Measurements from ENCODE around the gene ARHGEF37. TPM values are rescaled to one million over a fixed set of nuclear protein-coding genes. Genes with fewer than 3 reads are reported as not detected.

ARHGEF37 gene
- total RNA-seq, 1 donor from 2014 or later = 16.1 TPM

- no peak for DNase-seq (ENCODE audit: low read depth in 2 of 2)
Measured at GRCh38 chr5:149599375-149599774, 18.1 kb downstream of the ARHGEF37 start.

GRCh38 chr5:149600932-149601331 lies 19.6 kb downstream of the ARHGEF37 start:
- DNase-seq (ENCODE audit: low read depth in 2 of 2) = no peak

- DNase-seq (ENCODE audit: low read depth in 2 of 2) = no peak
Measured at GRCh38 chr5:149603210-149603609, 21.9 kb downstream of the ARHGEF37 start.

GRCh38 chr5:149603920-149604319 lies 22.6 kb downstream of the ARHGEF37 start:
- DNase-seq (ENCODE audit: low read depth in 2 of 2) = no peak

GRCh38 chr5:149604321-149604720 lies 23.0 kb downstream of the ARHGEF37 start:
- DNase-seq (ENCODE audit: low read depth in 2 of 2) = no peak

- no peak for DNase-seq (ENCODE audit: low read depth in 2 of 2)
Measured at GRCh38 chr5:149605354-149605997, 24.2 kb downstream of the ARHGEF37 start.

GRCh38 chr5:149605998-149606724 lies 24.9 kb downstream of the ARHGEF37 start:
- DNase-seq (ENCODE audit: low read depth in 2 of 2) = peak in 1 of 2 donors; percentile 64

GRCh38 chr5:149608936-149609545 lies 27.7 kb downstream of the ARHGEF37 start:
- DNase-seq (ENCODE audit: low read depth in 2 of 2) = peak in 1 of 2 donors; percentile 18

GRCh38 chr5:149609640-149610219 lies 28.4 kb downstream of the ARHGEF37 start:
- no peak for DNase-seq (ENCODE audit: low read depth in 2 of 2)

GRCh38 chr5:149610589-149611255 lies 29.4 kb downstream of the ARHGEF37 start:
- DNase-seq (ENCODE audit: low read depth in 2 of 2) = no peak

- DNase-seq (ENCODE audit: low read depth in 2 of 2) = peak in 1 of 2 donors; percentile 39
Measured at GRCh38 chr5:149611326-149611725, 30.0 kb downstream of the ARHGEF37 start.

- DNase-seq (ENCODE audit: low read depth in 2 of 2) = no peak
Measured at GRCh38 chr5:149614034-149614907, 33.0 kb downstream of the ARHGEF37 start.

GRCh38 chr5:149615976-149616375 lies 34.7 kb downstream of the ARHGEF37 start:
- DNase-seq (ENCODE audit: low read depth in 2 of 2) = no peak

- DNase-seq (ENCODE audit: low read depth in 2 of 2) = no peak
Measured at GRCh38 chr5:149616727-149617285, 35.5 kb downstream of the ARHGEF37 start.

- peak in 1 of 2 donors; percentile 26 for DNase-seq (ENCODE audit: low read depth in 2 of 2)
Measured at GRCh38 chr5:149617760-149618306, 36.5 kb downstream of the ARHGEF37 start.

- peak; percentile 75 to 88 for DNase-seq (ENCODE audit: low read depth in 2 of 2)
Measured at GRCh38 chr5:149618581-149619248, 37.4 kb downstream of the ARHGEF37 start.

- DNase-seq (ENCODE audit: low read depth in 2 of 2) = no peak
Measured at GRCh38 chr5:149621415-149622098, 40.3 kb downstream of the ARHGEF37 start.

GRCh38 chr5:149622466-149622865 lies 41.2 kb downstream of the ARHGEF37 start:
- DNase-seq (ENCODE audit: low read depth in 2 of 2) = no peak

- no peak for DNase-seq (ENCODE audit: low read depth in 2 of 2)
Measured at GRCh38 chr5:149623473-149623872, 42.2 kb downstream of the ARHGEF37 start.

Measured in lung microvascular endothelial cell (primary cell).